HEK293 (cell line): ENCODE data around the gene GDF9.

Source experiments
- BCL11B ChIP-seq: fragments of 450-650 bp; formaldehyde crosslinking; IDR thresholded peaks from 2 replicates; pipeline ENCODE4 v1.5.1; 2016; ENCODE audit warnings: low read depth, missing biosample characterization, missing genetic modification characterization
- EGR2 ChIP-seq: fragments of 450-650 bp; formaldehyde crosslinking; IDR thresholded peaks from 2 replicates; pipeline ENCODE4 v1.5.1; 2016; ENCODE audit warnings: low read depth, missing biosample characterization, missing genetic modification characterization
- ELK4 ChIP-seq: IDR thresholded peaks from 2 replicates; pipeline ENCODE4 v1.6.1; 2011; ENCODE audit warnings: mild to moderate bottlenecking, low read depth, low read length, borderline replicate concordance
- GLI4 ChIP-seq: fragments of 450-650 bp; formaldehyde crosslinking; IDR thresholded peaks from 2 replicates; pipeline ENCODE4 v1.5.1; 2016; ENCODE audit warnings: missing biosample characterization, missing genetic modification characterization
- HOXA7 ChIP-seq: sonication (generic); formaldehyde crosslinking; IDR thresholded peaks from 2 replicates; pipeline ENCODE4 v1.8.1; 2022; ENCODE audit warnings: missing genetic modification reagents, borderline replicate concordance
- INSM2 ChIP-seq: fragments of 450-650 bp; formaldehyde crosslinking; IDR thresholded peaks from 2 replicates; pipeline ENCODE4 v1.5.1; 2016; ENCODE audit warnings: missing biosample characterization, missing genetic modification characterization
- KLF16 ChIP-seq: fragments of 450-650 bp; formaldehyde crosslinking; IDR thresholded peaks from 2 replicates; pipeline ENCODE4 v1.5.1; 2017; ENCODE audit warnings: missing biosample characterization, missing genetic modification characterization
- MEIS1 ChIP-seq: sonication (generic); formaldehyde crosslinking; IDR thresholded peaks from 2 replicates; pipeline ENCODE4 v1.8.1; 2022; ENCODE audit warnings: missing genetic modification reagents, mild to moderate bottlenecking, borderline replicate concordance
- OVOL3 ChIP-seq: fragments of 450-650 bp; formaldehyde crosslinking; IDR thresholded peaks from 2 replicates; pipeline ENCODE4 v1.5.1; 2016; ENCODE audit warnings: missing biosample characterization, missing genetic modification characterization
- PRDM2 ChIP-seq: fragments of 450-650 bp; formaldehyde crosslinking; IDR thresholded peaks from 2 replicates; pipeline ENCODE4 v1.5.1; 2016; ENCODE audit warnings: missing biosample characterization, missing genetic modification characterization, borderline replicate concordance
- SCRT1 ChIP-seq: fragments of 450-650 bp; formaldehyde crosslinking; IDR thresholded peaks from 2 replicates; pipeline ENCODE4 v1.5.1; 2016; ENCODE audit warnings: missing biosample characterization, missing genetic modification characterization, borderline replicate concordance
- YY1 ChIP-seq: fragments of 450-650 bp; formaldehyde crosslinking; IDR thresholded peaks from 2 replicates; pipeline ENCODE4 v1.5.1; 2018; ENCODE audit warnings: missing biosample characterization, missing genetic modification characterization
- ZBTB49 ChIP-seq: fragments of 450-650 bp; formaldehyde crosslinking; IDR thresholded peaks from 2 replicates; pipeline ENCODE4 v1.5.1; 2016; ENCODE audit warnings: missing biosample characterization, missing genetic modification characterization, low read depth
- ZNF138 ChIP-seq: fragments of 450-650 bp; formaldehyde crosslinking; IDR thresholded peaks from 2 replicates; pipeline ENCODE4 v1.5.1; 2016; ENCODE audit warnings: missing biosample characterization, missing genetic modification characterization, borderline replicate concordance
- ZNF140 ChIP-seq: fragments of 450-650 bp; formaldehyde crosslinking; IDR thresholded peaks from 2 replicates; pipeline ENCODE4 v1.5.1; 2016; ENCODE audit warnings: missing biosample characterization, missing genetic modification characterization
- ZNF211 ChIP-seq: fragments of 450-650 bp; formaldehyde crosslinking; IDR thresholded peaks from 2 replicates; pipeline ENCODE4 v1.5.1; 2016; ENCODE audit warnings: low read depth, missing biosample characterization, missing genetic modification characterization
- ZNF221 ChIP-seq: fragments of 450-650 bp; formaldehyde crosslinking; IDR thresholded peaks from 2 replicates; pipeline ENCODE4 v1.5.1; 2017; ENCODE audit warnings: missing biosample characterization, missing genetic modification characterization, borderline replicate concordance
- ZNF23 ChIP-seq: fragments of 450-650 bp; formaldehyde crosslinking; IDR thresholded peaks from 2 replicates; pipeline ENCODE4 v1.5.1; 2016; ENCODE audit warnings: missing biosample characterization, missing genetic modification characterization, borderline replicate concordance
- ZNF266 ChIP-seq: fragments of 450-650 bp; formaldehyde crosslinking; IDR thresholded peaks from 2 replicates; pipeline ENCODE4 v1.5.1; 2016; ENCODE audit warnings: missing biosample characterization, missing genetic modification characterization, low read depth
- ZNF302 ChIP-seq: fragments of 450-650 bp; formaldehyde crosslinking; IDR thresholded peaks from 2 replicates; pipeline ENCODE4 v1.5.1; 2016; ENCODE audit warnings: missing biosample characterization, missing genetic modification characterization, low read depth
- ZNF354C ChIP-seq: fragments of 450-650 bp; formaldehyde crosslinking; IDR thresholded peaks from 2 replicates; pipeline ENCODE4 v1.5.1; 2016; ENCODE audit warnings: missing biosample characterization, missing genetic modification characterization, low read depth, borderline replicate concordance
- ZNF423 ChIP-seq: fragments of 450-650 bp; formaldehyde crosslinking; IDR thresholded peaks from 2 replicates; pipeline ENCODE4 v1.5.1; 2016; ENCODE audit warnings: missing biosample characterization, missing genetic modification characterization
- ZNF48 ChIP-seq: fragments of 450-650 bp; formaldehyde crosslinking; IDR thresholded peaks from 2 replicates; pipeline ENCODE4 v1.5.1; 2016; ENCODE audit warnings: missing biosample characterization, missing genetic modification characterization
- ZNF544 ChIP-seq: fragments of 450-650 bp; formaldehyde crosslinking; IDR thresholded peaks from 2 replicates; pipeline ENCODE4 v1.5.0; 2017; ENCODE audit warnings: missing biosample characterization, missing genetic modification characterization
- ZNF549 ChIP-seq: fragments of 450-650 bp; IDR thresholded peaks from 2 replicates; pipeline ENCODE4 v1.5.1; 2018; ENCODE audit warnings: missing biosample characterization, missing genetic modification characterization, mild to moderate bottlenecking, inconsistent platforms, moderate library complexity
- ZNF677 ChIP-seq: fragments of 450-650 bp; IDR thresholded peaks from 2 replicates; pipeline ENCODE4 v1.5.0; 2018; ENCODE audit warnings: missing biosample characterization, mild to moderate bottlenecking, missing genetic modification characterization, moderate library complexity
- ZNF843 ChIP-seq: fragments of 450-650 bp; formaldehyde crosslinking; IDR thresholded peaks from 2 replicates; pipeline ENCODE4 v1.5.1; 2016; ENCODE audit warnings: missing biosample characterization, missing genetic modification characterization

Gene GDF9

GRCh38 chr5:132866342-132867045 is at the start of gene GDF9, which contains the start of gene UQCRQ (continued):
- TF ChIP-seq PRDM2 (tag by site-specific recombination) (no peak), ZNF544 (tag by site-specific recombination) (no peak), MEIS1 (CRISPR knock-in tag) (no peak), ZNF302 (tag by site-specific recombination) (no peak), SCRT1 (no peak), ZNF23 (no peak), OVOL3 (no peak), INSM2 (tag by site-specific recombination) (no peak), ZNF843 (tag by site-specific recombination) (peak; percentile 34; the same call in 1 of the 2 replicates), EGR2 (tag by site-specific recombination) (peak; percentile 89), GLI4 (no peak), ZNF211 (tag by site-specific recombination) (no peak), ZNF549 (tag by site-specific recombination) (no peak), BCL11B (tag by site-specific recombination) (peak; percentile 42; the same call in 1 of the 2 replicates), ZNF677 (tag by site-specific recombination) (no peak), HOXA7 (CRISPR knock-in tag) (no peak), ZNF140 (no peak), ZNF423 (no peak), ELK4 (no peak), ZNF266 (no peak), ZNF138 (no peak), ZNF48 (tag by site-specific recombination) (no peak), ZNF354C (tag by site-specific recombination) (no peak), ZNF221 (tag by site-specific recombination) (no peak), YY1 (no peak; the same call in 1 of the 2 replicates), ZBTB49 (tag by site-specific recombination) (no peak), KLF16 (tag by site-specific recombination) (peak; percentile 53; the same call in 1 of the 2 replicates)
